NCI-H2029 (cell line): ENCODE data around the gene ZNF783.
"Not testable (repeated sequence)": the region's sequence is repeated elsewhere in the genome, so short reads cannot be mapped to it uniquely, and the experiment has no call there.

Experiments
- DNase-seq: peaks from one replicate; lab custom pipeline; 2025; lab: John Stamatoyannopoulos, UW

Gene ZNF783

DNA sequence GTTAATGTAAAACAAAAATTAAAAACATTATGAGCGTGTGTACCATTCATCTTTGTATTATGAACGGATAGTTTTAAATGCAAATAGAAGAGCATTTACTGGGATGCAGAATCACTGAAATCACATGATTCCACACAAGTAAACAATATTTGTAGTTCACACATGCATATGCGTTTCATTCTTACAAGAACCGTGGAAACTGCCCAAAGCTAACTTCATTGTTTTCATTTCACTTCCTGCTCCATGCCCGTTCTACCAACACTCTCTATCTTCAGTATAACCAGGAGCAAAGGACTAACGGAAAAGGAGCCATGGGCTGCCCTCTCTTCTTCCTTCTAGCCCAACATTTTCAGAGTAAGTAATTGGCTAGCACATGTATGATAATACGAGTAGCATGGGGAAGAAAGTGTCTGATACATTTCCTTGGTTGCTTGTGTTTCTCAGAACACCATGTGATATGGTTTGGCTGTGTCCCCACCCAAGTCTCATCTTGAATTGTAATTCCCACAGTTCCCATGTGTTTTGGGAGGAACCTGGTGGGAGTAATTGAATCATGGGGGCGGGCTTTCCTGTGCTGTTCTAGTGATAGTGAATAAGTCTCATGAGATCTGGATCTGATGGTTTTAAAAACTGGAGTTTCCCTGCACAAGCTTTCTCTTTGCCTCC lies 38.8 kb downstream of the ZNF783 start:
- no peak for DNase-seq

DNA sequence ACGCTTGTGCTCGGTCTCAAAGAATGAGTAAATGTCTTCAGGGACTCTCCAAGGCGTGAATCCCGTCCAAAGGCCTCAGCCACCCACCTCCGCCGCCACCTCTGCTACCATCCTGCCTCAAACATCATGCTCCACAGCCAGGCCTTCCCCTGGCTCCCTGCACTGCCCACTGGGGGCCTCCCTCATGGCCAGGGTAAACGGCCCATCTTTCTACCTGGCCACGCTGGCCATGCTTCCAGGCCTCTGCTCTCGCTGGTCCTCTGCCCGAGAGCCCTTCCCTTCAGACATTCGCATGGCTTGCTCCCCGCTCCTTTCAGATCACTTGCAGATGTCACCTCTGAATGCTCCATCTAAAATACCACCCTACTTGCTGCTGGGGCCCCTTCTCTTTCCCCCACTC lies 40.2 kb downstream of the ZNF783 start:
- DNase-seq: no peak

DNA sequence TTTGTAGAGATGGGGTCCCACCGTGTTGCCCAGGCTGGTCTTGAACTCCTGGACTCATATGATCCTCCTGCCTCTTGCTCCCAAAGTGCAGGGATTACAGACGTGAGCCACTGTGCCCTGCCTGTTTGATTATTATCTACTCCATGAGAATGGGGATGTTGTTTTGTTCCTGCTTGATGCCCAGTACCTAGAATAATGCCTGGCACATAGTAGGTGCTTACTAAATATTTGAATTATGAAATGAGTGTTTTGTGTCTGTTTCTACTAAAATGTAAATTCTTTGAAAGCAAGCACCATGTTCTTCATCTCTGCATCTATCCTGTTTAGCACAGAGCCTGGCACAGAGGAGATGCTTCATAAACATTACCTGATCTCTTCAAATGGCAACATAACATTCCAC lies 40.9 kb downstream of the ZNF783 start:
- no peak for DNase-seq

- DNase-seq: no peak
Measured at GRCh38 chr7:149304006-149304405, 42.0 kb downstream of the ZNF783 start.

- DNase-seq: no peak
Measured at GRCh38 chr7:149306854-149307253, 44.9 kb downstream of the ZNF783 start.

- DNase-seq: no peak
Measured at GRCh38 chr7:149307775-149308501, 45.9 kb downstream of the ZNF783 start.

- DNase-seq: no peak
Measured at GRCh38 chr7:149310113-149310836, 48.3 kb downstream of the ZNF783 start.

DNA sequence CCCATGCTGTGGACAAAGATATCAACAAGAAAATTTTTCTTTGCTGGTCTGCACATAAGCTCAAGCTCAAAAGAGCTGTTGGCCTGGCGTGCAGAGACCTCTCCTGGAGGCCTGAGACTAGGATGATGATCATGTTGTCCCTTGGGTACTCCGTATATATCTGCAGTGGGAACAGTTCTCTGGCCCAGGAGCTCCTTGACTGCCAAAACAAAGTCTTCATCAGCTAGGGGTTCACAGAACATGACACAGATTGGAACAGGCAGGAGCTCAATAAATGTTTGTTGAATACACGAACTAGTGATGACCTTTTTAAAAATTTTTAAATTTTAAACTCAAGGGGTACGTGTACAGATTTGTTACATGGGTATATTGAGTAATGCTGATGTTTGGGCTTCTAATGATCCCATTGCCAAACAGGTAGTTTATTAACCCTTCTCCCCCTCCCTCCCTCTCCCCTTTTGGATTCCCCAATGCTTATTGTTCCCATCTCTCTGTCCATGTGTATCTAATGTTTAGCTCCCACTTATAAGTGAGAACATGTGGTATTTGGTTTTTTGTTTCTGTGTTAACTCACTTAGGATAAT lies 49.1 kb downstream of the ZNF783 start:
- DNase-seq: no peak

- no peak for DNase-seq
Measured at GRCh38 chr7:149313981-149314380, 52.0 kb downstream of the ZNF783 start.

DNA sequence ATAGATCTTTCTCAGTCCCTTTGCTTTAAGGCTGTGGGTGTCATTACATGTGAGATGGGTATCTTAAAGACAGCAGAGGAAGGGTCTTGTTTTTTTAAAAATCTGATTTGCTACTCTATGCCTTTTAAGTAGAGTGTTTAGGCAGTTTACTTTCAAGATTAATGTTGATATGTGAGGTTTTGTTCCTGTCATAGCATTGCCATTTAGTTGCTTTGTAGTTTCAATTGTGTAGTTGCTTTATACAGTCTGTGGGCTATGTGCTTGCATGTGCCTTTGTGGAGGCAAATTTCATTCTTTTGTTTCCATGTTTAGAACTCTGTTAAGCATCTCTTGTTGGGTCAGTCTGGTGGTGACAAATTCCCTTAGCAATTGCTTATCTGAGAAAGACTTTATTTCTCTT lies 54.6 kb downstream of the ZNF783 start:
- no peak for DNase-seq

DNA sequence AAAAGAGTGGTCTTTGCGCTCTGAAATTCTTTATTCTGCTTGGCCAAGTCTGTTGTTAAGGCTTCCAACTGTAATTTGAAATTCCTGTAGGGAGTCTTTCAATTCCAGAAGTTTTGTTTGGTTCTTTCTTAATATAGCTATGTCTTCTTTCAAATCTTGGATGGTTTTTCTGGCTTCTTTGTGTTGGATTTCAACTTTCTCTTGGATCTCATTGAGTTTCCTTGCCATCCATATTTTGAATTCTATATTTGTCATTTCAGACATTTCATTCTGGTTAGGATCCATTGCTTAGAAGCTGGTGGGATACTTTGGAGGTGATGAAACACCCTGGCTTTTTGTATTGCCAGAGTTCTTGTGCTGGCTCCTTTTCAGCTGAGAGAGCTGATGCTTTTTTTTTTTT lies 55.5 kb downstream of the ZNF783 start:
- DNase-seq: no peak

DNA sequence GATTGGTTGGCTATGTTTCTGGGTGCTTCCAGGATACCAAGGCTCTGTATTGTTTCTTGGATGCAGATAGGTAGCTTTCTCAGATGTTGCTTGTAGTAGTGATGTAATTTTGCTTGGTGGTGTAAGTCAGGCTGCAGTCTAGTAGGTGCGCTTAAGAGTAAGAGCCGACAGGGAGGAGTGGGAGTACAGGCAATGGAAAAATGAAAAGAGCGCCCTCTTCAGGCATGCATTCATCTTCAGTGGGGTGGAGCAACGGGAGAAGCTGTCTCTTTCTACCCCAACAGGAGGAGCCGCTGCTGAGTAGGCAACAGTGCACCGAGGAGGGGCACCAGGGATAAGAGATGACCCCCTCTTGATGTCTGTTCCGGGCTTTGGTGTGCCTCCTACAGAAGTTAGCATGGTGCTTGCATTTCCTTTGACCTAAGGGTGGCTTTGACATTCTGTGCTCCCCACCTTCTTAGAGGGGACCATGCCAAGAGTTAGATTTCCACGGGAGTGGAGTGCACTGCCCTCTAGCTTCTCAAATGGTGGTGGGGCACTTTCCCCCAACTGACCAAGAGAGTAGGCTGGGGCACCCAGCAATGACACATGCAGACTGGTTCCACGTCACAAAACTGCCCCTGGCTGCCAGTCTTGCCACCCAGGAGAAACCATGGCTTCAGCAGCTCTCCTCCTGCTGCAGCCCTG lies 56.1 kb downstream of the ZNF783 start:
- DNase-seq: no peak

DNA sequence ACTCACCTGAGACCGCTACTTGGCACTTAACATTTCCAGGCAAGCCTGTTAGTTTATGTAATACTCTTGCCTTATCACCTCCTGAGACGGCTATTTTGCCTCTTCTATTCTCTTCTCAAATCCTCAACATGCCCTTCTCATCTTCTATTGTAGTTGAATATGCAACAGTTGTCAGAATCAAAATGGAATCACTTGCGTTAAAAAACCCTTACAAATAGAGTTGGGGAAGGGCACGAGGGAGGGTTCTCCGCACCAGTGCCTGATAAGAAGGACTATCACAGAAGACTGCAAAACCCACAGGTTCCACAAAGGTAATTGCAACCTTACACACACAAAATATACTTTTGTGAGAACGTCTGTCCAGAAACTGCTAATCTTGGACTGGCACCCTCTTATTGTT lies 57.4 kb downstream of the ZNF783 start:
- no peak for DNase-seq

GRCh38 chr7:149320313-149321124 lies 58.5 kb downstream of the ZNF783 start:
- DNase-seq: no peak

DNA sequence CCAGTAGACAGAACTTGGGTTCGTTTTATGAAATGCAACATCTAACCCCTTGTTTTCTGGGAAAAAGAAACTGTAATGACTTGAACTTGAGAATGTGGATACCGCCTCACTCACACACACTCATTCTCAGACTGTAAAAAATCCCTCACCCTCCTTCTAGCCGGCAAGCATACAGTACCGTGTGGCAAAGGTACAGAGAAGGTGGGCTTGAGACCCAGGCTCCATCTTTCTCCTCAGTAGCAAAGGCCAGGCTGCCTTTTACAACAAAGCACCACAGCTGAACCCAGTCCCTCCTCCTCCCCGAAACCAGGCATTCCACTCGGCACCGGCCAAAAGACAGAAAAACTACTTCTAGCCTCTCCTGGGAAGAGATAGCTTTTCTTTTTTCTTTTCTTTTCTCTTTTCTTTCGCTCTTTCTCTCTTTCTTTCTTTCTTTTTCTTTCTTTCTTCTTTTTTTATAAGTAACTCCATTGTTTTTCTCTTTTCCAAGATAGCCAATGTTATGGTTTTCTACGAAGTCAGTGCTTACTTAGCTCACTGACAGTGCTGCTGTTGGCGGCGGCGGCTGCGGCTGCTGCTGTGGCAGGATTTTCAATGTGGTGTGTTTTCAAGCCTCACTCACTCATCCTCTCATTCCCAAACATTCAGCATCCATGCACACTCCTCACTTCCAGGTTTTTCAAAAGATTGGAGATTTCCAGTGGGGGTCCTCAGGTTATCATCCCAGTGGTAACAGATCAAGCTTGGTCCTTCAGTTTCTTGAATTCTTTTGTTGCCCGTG lies 59.3 kb downstream of the ZNF783 start:
- DNase-seq: not testable (repeated sequence)

GRCh38 chr7:149321978-149322541 lies 60.1 kb downstream of the ZNF783 start:
- no peak for DNase-seq

GRCh38 chr7:149322737-149323136 lies 60.7 kb downstream of the ZNF783 start:
- no peak for DNase-seq

DNA sequence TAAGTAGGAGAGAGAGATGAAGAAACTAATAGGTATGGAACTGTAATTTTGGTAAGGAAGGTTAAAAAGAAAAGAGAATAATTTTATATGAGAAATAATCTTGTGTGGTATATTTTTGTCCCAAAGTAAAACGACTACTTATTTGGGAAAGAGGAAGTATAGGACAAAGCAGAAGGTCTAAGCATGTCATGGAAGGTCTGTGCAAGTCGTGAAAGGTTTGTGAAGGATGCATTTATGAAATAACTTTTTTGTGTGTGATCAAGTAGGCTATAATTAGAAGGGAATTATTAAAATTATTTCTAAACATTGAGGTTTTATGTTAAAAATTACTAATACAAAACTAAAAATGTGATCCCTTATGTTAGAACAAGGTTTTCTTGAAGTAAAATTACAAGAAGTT lies 63.3 kb downstream of the ZNF783 start:
- DNase-seq: no peak

GRCh38 chr7:149329265-149329664 lies 67.3 kb downstream of the ZNF783 start:
- DNase-seq: no peak

DNA sequence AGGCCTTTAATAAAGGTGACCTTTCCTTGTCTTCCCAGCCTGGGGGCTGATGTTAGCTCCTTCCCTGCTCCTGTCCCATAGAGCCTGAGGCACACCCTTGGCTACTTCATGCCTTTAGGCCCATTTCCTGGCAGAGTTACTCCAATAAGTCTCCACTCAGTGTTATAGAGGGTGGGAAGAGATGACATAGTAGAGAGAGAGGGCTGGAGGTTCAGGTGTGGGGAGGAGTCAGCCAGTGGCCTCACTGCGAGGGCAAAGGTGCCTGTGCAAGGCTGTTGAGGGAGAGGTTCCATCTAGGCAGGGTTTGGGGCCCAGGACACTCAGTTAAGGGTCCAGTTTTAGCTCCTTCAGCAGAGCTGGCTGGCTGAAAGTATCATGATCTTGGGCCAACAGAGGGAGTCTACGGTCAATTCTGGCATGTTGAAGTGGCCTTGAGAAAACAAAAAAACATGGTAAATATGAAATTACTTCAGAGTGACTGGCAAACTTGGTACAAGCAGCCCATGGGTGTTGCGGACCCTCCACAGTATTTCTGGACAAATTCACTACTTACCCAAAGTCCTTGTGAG lies 67.9 kb downstream of the ZNF783 start:
- DNase-seq: no peak
